HL-60 (cell line): Measurements from ENCODE around the gene ACVR1C.

Source experiments
- REST ChIP-seq: IDR thresholded peaks from 2 replicates; pipeline ENCODE4 v1.6.1; 2012; ENCODE audit warnings: low read depth; ENCODE audit not compliant: insufficient replicate concordance
- TF ChIP-seq, protein P1 (sequence below): IDR thresholded peaks from one replicate; pipeline ENCODE4 v1.5.1; 2011; ENCODE audit warnings: low read length, control low read depth, inconsistent platforms; ENCODE audit not compliant: insufficient read depth

DNA sequence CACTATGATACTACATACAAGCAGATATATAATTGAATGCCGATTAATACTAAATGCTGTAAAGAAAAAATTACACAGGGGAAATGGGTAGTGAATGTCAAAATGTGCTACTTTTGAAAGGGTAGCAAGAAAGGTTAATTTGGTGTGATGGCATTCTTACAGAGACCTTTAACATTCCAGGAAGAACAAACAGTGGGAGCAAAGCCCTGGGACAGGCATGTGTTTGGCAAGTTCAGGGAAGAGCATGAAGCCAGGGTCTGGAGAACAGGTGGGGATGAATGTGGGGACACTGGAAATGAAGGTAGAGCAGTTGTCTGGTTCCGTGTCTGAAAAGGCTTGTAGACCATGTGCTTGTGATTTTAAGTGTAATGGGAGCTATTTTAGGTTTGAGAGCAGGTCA, 102.6 kb downstream of the ACVR1C start:
- TF ChIP-seq, protein P1, sequence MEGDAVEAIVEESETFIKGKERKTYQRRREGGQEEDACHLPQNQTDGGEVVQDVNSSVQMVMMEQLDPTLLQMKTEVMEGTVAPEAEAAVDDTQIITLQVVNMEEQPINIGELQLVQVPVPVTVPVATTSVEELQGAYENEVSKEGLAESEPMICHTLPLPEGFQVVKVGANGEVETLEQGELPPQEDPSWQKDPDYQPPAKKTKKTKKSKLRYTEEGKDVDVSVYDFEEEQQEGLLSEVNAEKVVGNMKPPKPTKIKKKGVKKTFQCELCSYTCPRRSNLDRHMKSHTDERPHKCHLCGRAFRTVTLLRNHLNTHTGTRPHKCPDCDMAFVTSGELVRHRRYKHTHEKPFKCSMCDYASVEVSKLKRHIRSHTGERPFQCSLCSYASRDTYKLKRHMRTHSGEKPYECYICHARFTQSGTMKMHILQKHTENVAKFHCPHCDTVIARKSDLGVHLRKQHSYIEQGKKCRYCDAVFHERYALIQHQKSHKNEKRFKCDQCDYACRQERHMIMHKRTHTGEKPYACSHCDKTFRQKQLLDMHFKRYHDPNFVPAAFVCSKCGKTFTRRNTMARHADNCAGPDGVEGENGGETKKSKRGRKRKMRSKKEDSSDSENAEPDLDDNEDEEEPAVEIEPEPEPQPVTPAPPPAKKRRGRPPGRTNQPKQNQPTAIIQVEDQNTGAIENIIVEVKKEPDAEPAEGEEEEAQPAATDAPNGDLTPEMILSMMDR = no peak
- no peak for TF ChIP-seq REST
